Left hindlimb (tissue), 1 donor: ENCODE data around the gene HEG1.
"Not testable (repeated sequence)": the region's sequence is repeated elsewhere in the genome, so short reads cannot be mapped to it uniquely, and the experiment has no call there.

Source experiments
- DNase-seq: peaks from one replicate; pipeline ENCODE4 v3.0.0-alpha.2; 2018

The HEG1 gene

GRCh38 chr3:124982855-124983254 lies 72.9 kb downstream of the HEG1 start:
- DNase-seq: no peak

- DNase-seq: no peak
Measured at GRCh38 chr3:124981472-124981871, 74.3 kb downstream of the HEG1 start.

- no peak for DNase-seq
Measured at GRCh38 chr3:124978627-124979026, 77.2 kb downstream of the HEG1 start.

GRCh38 chr3:124976383-124976782 lies 79.4 kb downstream of the HEG1 start:
- DNase-seq: no peak

GRCh38 chr3:124974691-124975090 lies 81.1 kb downstream of the HEG1 start:
- DNase-seq: no peak

GRCh38 chr3:124973290-124973689 lies 82.5 kb downstream of the HEG1 start:
- no peak for DNase-seq

- no peak for DNase-seq
Measured at GRCh38 chr3:124972457-124972856, 83.3 kb downstream of the HEG1 start.

- DNase-seq: no peak
Measured at GRCh38 chr3:124969963-124970722, 85.7 kb downstream of the HEG1 start.

- DNase-seq: no peak
Measured at GRCh38 chr3:124969190-124969589, 86.6 kb downstream of the HEG1 start.

- no peak for DNase-seq
Measured at GRCh38 chr3:124967964-124968363, 87.8 kb downstream of the HEG1 start.

- no peak for DNase-seq
Measured at GRCh38 chr3:124966521-124967445, 89.0 kb downstream of the HEG1 start.

- DNase-seq: no peak
Measured at GRCh38 chr3:124965413-124965812, 90.4 kb downstream of the HEG1 start.

GRCh38 chr3:124964387-124964786 lies 91.4 kb downstream of the HEG1 start:
- DNase-seq: no peak

GRCh38 chr3:124963755-124964154 lies 92.0 kb downstream of the HEG1 start:
- DNase-seq: no peak

GRCh38 chr3:124962403-124962940 lies 93.3 kb downstream of the HEG1 start:
- DNase-seq: no peak

- DNase-seq: no peak
Measured at GRCh38 chr3:124960698-124961097, 95.1 kb downstream of the HEG1 start.

GRCh38 chr3:124960105-124960504 lies 95.7 kb downstream of the HEG1 start:
- no peak for DNase-seq

GRCh38 chr3:124957951-124958350 lies 97.8 kb downstream of the HEG1 start:
- DNase-seq: not testable (repeated sequence)

GRCh38 chr3:124952282-124952855 lies 103.4 kb downstream of the HEG1 start:
- DNase-seq: no peak

GRCh38 chr3:124951511-124952281 lies 104.1 kb downstream of the HEG1 start:
- DNase-seq: no peak

GRCh38 chr3:124950026-124950425 lies 105.8 kb downstream of the HEG1 start:
- DNase-seq: no peak

- no peak for DNase-seq
Measured at GRCh38 chr3:124942613-124943012, 113.2 kb downstream of the HEG1 start.

- no peak for DNase-seq
Measured at GRCh38 chr3:124941771-124942170, 114.0 kb downstream of the HEG1 start.
